H7 (cell line): ENCODE data around the gene SYPL2. TPM values are rescaled to one million over a fixed set of nuclear protein-coding genes. Genes with fewer than 3 reads are reported as not detected.
"Not testable (repeated sequence)": the region's sequence is repeated elsewhere in the genome, so short reads cannot be mapped to it uniquely, and the experiment has no call there.

Experiments
- DNase-seq: peaks from one replicate; pipeline ENCODE4 v3.0.0; 2012
- H3K27me3 ChIP-seq: 2 replicates; pipeline ENCODE4 v1.6.0; 2011; ENCODE audit warnings: mild to moderate bottlenecking, low read length; ENCODE audit not compliant: control insufficient read depth, insufficient read depth
- H3K36me3 ChIP-seq: replicated peaks from 2 replicates; pipeline ENCODE4 v1.5.1; 2011; ENCODE audit warnings: low read length; ENCODE audit not compliant: control insufficient read depth, insufficient read depth
- H3K4me3 ChIP-seq: 2 replicates; pipeline ENCODE4 v1.5.1; 2011; ENCODE audit warnings: low read depth, mild to moderate bottlenecking, control low read depth, low read length, moderate library complexity; ENCODE audit not compliant: insufficient read depth
- total RNA-seq: library from RNA; depleted of rRNA; stranded (reverse); fragments of >200 nt; shearing (Covaris generic); gene quantifications from 2 replicates; pipeline ENCODE4 v1.2.3, GENCODE V29; 2014; rRNA removed

SYPL2 gene
- 1.1 and 4.4 TPM in 2 replicates for total RNA-seq

DNA sequence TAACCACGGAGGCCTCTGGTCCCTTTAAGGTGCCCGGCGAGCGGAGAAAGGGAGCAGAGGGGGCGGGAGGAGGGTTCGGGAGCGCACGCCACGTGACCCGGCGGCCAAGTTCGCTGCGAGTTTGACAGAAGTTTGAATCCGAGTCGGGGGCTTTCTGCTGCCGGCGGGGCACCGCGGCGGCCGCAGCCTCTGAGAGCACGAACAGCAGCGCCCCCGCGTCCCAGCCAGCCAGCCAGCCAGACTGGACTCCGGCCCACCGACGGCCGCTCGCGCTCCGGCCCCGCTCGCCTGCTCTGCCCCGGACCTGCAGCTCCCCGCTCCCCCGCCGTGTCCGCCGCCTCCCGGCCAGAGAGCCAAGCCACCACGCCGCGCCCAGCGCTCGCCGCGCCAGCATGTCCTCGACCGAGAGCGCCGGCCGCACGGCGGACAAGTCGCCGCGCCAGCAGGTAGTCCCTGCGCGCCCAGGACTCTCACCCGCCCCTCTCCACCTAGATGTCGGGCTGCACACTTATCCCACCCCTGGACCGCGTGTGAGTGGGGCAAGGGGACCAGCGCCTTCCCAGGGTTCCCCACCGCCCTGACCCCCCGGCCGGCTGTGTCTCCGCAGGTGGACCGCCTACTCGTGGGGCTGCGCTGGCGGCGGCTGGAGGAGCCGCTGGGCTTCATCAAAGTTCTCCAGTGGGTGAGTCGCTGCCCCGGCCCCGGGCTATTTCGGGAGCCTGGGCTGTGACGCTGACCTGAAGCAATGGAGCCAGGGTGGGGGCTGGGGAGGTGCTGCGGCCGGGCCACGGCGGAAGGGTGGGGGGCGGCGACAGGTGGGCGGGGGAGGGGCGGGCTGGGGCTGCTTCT is at the start of gene SYPL2:
Gene SYPL2, plus strand, starts transcription at position 95 of the 849 bp plus-strand sequence. Its CDS starts 298 bp downstream, at position 393.
- H3K36me3 ChIP-seq, result no peaks in the 10 kb centered on the region
- H3K27me3 ChIP-seq, result peaks cover 65% of the 10 kb centered on the region
- DNase-seq, result peak; percentile 91
- H3K4me3 ChIP-seq, result peak within 1 kb of the TSS; percentile 65

DNA sequence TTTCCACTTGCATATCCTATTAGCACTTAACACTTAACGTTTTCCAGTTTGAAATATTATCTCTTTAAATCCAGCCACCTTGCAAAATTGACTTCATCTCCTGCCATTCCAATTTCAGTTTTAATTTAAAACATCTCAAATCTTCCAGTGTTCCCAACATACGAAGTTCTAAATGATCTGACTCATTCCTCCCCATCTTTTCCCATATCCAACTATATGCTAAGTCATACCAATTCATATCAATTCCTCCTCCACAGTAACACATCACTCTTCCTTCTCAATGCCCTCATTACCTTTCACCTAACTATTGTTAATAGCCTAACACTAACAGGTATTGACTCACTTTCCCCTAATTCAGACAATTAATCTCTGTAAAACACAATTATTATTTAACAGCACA is 42.8 kb upstream of the SYPL2 start:
- DNase-seq, result no peak
- Histone ChIP-seq H3K36me3 (peaks cover 9% of the 10 kb centered on the region), H3K4me3 (no peak overlapping the region), H3K27me3 (no peaks in the 10 kb centered on the region)

DNA sequence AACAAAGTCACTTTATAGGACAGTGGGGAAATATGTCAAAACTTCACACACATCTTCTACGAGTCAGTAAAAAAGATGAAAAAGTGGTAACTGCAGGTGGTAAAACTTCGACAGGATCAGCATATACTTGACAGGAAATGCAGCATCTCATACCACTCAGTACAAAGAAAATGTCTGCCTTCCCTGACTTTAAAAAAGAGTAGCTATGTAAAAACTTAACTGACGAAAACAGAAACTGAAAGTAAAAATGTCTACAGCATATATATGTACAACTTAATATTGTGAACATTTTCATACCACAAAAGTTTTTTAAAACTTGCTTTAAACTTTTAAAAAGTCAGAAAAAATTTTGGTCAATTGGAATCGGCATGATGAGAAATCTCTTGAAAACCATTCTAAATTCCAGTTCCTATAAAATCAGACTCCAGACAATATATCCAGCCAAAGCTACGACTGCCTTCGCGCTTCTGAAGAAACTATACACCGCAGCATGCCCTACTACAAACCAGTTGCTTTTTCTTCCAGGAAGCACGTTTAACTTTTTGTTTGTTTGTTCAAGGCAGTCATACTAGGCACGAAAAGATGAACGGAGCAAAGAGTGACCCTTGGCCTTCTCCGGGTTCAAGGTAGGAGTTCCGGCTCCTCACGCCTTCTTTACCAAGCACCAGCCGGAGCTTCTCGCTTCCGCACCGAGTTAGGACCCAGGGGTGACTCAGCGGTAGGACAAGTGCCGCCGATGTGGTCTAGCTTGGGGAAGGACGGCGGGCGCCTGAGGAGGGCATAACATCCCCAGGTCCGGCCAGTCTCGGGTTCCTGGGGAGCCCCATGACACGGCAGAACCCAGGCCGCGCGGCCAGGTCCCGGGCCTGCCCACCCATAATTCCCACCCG is 40.7 kb upstream of the SYPL2 start:
- Histone ChIP-seq H3K36me3 (peaks cover 7% of the 10 kb centered on the region), H3K27me3 (no peaks in the 10 kb centered on the region), H3K4me3 (peak overlapping the region; percentile 99)
- DNase-seq, result no peak

DNA sequence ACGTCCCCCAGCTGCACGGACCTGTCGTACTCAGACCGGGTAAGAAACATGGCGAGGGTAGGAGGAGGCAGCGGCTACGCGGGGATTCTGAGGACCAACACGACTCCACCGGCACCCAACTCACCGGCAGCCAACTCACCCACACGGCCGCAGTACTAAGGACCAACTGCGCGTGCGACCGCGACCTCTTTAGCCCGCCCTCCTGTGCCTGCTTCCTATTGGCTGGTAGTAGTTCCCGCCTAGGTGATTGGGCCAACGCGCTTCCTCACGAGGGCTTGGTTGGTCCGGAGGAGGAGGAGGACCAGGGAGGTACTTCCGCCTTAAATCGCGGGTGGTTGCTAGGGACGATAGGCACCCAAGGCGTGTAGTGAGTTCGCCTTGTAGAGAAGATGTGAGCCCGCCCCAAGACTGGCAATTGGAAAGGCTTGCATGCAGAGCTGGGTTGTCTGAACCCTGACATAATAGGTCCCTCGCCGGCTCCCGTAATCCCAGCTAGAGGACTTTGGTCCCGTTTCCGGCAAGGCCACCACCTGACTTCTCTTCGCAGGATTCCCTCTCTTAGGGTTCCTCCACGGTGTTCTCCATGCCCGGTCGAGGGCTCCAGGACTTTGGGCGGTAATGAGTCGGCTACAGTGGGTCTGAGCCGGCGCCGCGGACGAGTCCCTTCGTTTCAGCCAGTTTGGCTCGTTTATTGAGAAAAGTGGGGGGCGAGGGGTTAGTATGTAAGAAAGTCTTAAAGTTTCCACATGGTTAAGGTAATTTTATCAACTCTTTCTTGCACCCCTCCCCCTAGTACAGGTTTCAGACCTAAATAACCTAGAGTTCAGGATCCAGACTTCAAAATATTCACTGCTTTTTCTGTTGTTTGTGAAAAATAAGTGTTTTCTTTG is 39.8 kb upstream of the SYPL2 start, which contains the start of gene PSMA5:
Gene PSMA5, minus strand, starts transcription at position 168 of the 890 bp plus-strand sequence. Its CDS starts 118 bp downstream, at position 50.
- H3K4me3 ChIP-seq, result peak within 1 kb of the TSS; percentile 99
- peak; percentile 95 for DNase-seq
- peaks cover 1% of the 10 kb centered on the region; the same call in 1 of the 2 replicates for H3K36me3 ChIP-seq
- no peaks in the 10 kb centered on the region for H3K27me3 ChIP-seq

DNA sequence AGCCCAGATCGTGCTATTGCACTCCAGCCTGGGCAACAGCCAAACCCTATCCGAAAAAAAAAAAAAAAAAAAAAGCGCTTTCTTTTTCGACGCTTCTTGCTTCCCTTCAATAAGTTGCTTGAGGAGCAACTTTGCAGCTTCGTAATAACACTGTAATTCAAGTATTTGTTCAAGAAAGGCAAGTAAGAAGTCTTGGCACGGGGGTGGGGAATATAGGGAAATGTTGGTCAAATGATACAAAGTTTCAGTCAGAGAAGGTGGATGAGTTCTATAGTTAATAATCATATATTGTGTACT is 39.2 kb upstream of the SYPL2 start:
- no peaks in the 10 kb centered on the region for H3K36me3 ChIP-seq
- no peaks in the 10 kb centered on the region for H3K27me3 ChIP-seq
- peak overlapping the region; percentile 99 for H3K4me3 ChIP-seq
- no peak for DNase-seq

DNA sequence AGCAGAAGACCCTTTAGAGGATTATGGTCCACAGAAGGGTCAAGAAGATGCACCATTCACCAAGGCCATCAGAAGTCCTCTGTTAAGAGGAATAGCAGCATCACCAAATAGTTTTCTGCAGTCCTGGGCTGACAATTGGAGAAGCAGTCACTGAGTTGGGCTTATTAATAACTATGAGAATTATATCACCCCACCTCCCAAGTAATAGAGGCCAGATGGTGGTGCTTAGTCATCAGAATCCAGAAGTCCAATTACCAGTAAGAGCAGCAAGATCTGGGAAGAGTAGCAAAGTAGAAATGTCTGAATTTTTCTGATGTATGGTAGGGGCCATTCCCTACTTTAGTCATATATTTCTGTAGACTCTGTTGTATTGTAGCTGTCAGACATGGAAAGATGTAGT is 34.0 kb upstream of the SYPL2 start:
- Histone ChIP-seq H3K27me3 (no peaks in the 10 kb centered on the region), H3K36me3 (no peaks in the 10 kb centered on the region), H3K4me3 (no peak overlapping the region)
- DNase-seq, result no peak

DNA sequence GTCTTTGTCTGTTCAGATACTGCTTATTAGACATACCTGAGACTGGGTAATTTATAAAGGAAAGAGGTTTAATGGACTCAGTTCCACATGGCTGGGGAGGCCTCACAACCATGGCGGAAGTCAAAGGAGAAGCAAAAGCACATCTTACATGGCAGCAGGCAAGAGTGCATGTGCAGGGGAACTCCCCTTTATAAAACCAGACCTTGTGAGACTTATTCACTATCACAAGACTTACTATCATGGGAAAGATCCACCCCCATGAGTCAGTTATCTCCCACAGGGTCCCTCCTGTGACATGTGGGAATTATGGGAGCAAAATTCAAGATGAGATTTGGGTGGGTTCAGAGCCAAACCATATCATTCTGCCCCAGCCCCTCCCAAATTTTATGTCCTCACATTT is 33.0 kb upstream of the SYPL2 start:
- Histone ChIP-seq H3K4me3 (no peak overlapping the region), H3K27me3 (no peaks in the 10 kb centered on the region)

DNA sequence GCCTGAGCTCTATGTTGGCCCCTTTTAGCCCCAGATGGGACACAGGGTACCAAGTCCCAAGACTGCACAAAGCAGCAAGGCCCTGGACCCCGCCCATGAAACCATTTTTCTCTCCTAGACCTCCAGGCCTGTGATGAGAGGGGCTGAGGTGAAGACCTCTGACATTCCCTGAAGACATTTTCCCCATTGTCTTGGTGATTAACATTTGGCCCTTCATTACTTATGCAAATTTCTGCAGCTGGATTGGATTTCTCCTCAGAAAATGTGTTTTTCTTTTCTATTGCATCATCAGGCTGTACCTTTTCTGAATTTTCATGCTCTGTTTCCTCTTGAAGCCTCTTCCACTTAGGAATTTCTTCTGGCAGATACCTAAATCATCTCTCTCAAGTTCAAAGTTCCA is 31.9 kb upstream of the SYPL2 start:
- Histone ChIP-seq H3K4me3 (no peak overlapping the region), H3K36me3 (no peaks in the 10 kb centered on the region), H3K27me3 (no peaks in the 10 kb centered on the region; the same call in 1 of the 2 replicates)
- no peak for DNase-seq

More for the DNA sequence above, 33.0 kb upstream of the SYPL2 start:
- no peaks in the 10 kb centered on the region for H3K36me3 ChIP-seq
- no peak for DNase-seq

DNA sequence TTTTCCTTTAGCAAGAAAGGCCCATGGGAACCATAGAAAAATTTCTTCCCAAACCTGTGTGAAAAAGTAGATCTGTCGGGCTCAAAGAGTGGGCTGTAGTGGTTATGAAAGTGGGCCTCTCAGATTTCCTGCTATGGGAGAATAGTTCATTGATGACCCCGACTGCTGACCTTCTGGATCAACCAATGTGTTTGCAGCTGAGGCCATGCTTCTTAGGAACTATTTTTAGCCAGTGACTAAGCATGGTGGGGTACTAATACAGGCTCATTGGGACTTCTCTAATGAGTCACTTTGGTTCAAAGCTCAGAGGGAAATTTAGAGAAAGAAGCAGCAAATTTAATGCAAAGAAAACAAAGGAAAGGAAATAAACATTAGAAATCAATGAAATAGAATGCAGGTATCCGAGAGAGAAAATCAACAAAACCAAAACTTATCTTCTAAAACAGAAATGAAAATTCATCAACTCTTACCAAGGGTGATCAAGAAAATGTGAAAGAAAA is 27.5 kb upstream of the SYPL2 start:
- no peak overlapping the region for H3K4me3 ChIP-seq
- no peak for DNase-seq
- H3K36me3 ChIP-seq, result no peaks in the 10 kb centered on the region
- peaks cover 2% of the 10 kb centered on the region; the same call in 1 of the 2 replicates for H3K27me3 ChIP-seq

DNA sequence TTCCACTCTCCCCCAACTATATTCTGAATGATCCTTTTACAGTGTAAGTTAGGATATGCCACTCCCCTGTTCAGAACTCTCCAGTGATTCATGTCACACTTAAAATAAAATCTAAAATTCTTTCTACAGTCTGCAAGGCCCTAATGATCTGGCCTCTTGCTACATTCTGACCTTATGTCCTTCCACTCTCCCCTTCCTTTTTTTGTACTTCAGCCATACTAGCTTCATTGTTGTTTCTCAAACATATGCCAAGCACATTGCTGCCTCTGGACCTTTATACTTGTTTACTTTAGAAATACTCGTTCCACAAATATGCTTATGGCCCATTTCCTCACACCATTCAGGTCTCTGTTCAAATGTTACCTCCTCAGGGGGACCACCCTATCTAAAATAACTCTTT is 25.3 kb upstream of the SYPL2 start:
- Histone ChIP-seq H3K4me3 (no peak overlapping the region), H3K27me3 (peaks cover 3% of the 10 kb centered on the region), H3K36me3 (no peaks in the 10 kb centered on the region)
- no peak for DNase-seq

DNA sequence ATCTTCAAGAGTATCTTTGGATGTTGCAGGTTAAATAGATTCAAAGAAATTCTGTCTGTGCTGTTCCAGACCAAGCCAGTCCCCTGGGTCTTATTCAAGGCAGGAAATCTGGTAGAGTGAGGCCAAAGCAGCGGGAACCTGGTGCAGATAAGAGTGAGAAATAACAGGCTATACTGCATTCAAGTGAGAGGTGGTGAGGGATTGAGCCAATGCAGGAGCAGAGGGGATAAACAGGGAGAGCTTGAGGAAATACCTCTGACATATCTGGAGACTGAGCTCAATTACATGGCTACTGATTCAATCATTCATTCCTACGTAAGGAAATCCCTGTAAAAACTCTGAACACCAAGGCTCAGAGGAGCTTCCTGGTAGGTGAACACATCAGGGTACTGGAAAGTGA is 22.9 kb upstream of the SYPL2 start:
- H3K27me3 ChIP-seq, result peaks cover 3% of the 10 kb centered on the region
- H3K4me3 ChIP-seq, result no peak overlapping the region
- no peaks in the 10 kb centered on the region for H3K36me3 ChIP-seq
- no peak for DNase-seq

DNA sequence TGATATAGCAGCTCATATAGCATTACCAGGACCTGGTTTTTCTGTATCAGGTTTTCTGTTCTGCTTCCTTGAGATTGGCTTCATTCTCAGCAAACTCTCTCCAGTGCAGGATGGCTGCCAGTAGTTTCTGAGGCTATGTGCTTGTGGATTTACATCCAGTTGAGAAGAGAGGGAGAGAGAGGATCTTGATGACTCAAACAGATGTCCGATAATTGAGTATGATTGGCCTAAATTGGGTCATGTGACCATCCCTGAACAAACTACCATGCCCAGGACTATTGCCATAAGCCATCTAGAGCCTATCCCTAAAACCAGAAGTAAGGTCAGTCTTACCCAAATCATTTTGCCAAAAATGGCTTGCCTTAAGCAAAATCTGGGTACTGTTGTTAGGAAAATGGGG is 22.0 kb upstream of the SYPL2 start:
- no peak for DNase-seq
- peaks cover 3% of the 10 kb centered on the region for H3K27me3 ChIP-seq

DNA sequence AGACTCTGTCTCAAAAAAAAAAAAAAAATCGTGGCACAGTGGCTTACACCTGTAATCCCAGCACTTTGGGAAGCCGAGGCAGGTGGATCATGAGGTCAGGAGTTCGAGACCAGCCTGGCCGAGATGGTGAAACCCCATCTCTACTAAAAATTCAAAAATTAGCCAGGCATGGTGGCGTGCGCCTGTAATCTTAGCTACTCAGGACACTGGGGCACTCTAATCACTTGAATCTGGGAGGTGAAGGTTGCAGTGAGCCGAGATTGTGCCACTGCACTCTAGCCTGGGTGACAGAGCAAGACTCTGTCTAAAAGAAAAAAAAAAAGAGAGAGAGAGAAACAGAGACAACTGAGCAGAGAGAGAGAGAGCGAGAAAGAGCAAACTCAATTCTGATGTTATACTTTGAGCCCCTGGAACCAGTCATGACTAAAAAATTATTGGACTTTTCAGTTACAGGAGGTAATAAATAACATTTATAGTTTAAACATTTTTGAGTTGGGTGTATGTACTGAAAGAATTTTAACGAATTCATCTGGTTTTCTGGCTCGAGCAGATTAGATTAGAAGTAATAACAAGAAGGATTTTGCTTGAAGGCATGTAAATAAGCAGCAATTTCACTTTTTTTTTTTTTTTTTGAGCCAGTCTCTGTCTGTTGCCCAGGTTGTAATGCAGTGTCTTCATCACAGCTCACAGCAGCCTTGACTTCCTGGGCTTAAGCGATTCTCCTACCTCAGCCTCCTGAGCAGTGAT is 20.2 kb upstream of the SYPL2 start:
- H3K36me3 ChIP-seq, DNase-seq, H3K4me3 ChIP-seq, H3K27me3 ChIP-seq: not testable (repeated sequence)

More for the DNA sequence above, 22.0 kb upstream of the SYPL2 start:
- no peaks in the 10 kb centered on the region for H3K36me3 ChIP-seq
- no peak overlapping the region for H3K4me3 ChIP-seq
